Activated B cell treated with CpG ODN at 0.5 μM for 24 hours (primary cell): Measurements from ENCODE around the gene MACROD1. TPM values are rescaled to one million over a fixed set of nuclear protein-coding genes. Genes with fewer than 3 reads are reported as not detected.

Source experiments
- ATAC-seq: fragments of 200-7000 bp; cut with Tn5 transposase; one replicate; pipeline ENCODE4 v1.10.0; 2021; ENCODE audit warnings: low read depth, mild to moderate bottlenecking, moderate library complexity
- CTCF ChIA-PET: fragments of 350-600 bp; sonication (Branson Sonifier 250); formaldehyde crosslinking; loops from one replicate; lab custom pipeline; 2021; ENCODE audit warnings: antibody characterized with exemption; lab: Charles Lee
- POLR2A ChIA-PET: fragments of 350-600 bp; sonication (Branson Sonifier 250); formaldehyde crosslinking; loops from one replicate; lab custom pipeline; 2021; ENCODE audit warnings: antibody characterized with exemption; lab: Charles Lee
- DNase-seq: peaks from one replicate; pipeline ENCODE4 v3.0.0; 2022
- H3K27ac Mint-ChIP-seq: one replicate; pipeline ENCODE4 v1.8.0; 2020; ENCODE audit warnings: mixed read lengths
- H3K27me3 Mint-ChIP-seq: one replicate; pipeline ENCODE4 v1.8.0; 2021; ENCODE audit warnings: mixed read lengths
- H3K36me3 Mint-ChIP-seq: one replicate; pipeline ENCODE4 v1.8.0; 2021; ENCODE audit warnings: low read depth, mixed read lengths
- H3K4me1 Mint-ChIP-seq: one replicate; pipeline ENCODE4 v1.8.0; 2021; ENCODE audit warnings: mixed read lengths
- H3K4me3 Mint-ChIP-seq: one replicate; pipeline ENCODE4 v1.8.0; 2020; ENCODE audit warnings: mild to moderate bottlenecking, mixed read lengths
- H3K9me3 Mint-ChIP-seq: one replicate; pipeline ENCODE4 v1.8.0; 2020; ENCODE audit warnings: mixed read lengths
- CTCF ChIP-seq: fragments of 200-600 bp; IDR thresholded peaks from one replicate; pipeline ENCODE4 v1.8.0; 2022; ENCODE audit warnings: antibody characterized with exemption, mild to moderate bottlenecking
- intact Hi-C: fragments of 100-400 bp; cut with micrococcal nuclease; formaldehyde crosslinking; loops from one replicate; pipeline ENCODE4 v1.15.1; 2024
- total RNA-seq: library from RNA; stranded (reverse); gene quantifications from 2 replicates; pipeline ENCODE4 v1.2.3, GENCODE V29; 2022

Gene MACROD1
- total RNA-seq, 1 donor from 2014 or later: 4.5 TPM

DNA sequence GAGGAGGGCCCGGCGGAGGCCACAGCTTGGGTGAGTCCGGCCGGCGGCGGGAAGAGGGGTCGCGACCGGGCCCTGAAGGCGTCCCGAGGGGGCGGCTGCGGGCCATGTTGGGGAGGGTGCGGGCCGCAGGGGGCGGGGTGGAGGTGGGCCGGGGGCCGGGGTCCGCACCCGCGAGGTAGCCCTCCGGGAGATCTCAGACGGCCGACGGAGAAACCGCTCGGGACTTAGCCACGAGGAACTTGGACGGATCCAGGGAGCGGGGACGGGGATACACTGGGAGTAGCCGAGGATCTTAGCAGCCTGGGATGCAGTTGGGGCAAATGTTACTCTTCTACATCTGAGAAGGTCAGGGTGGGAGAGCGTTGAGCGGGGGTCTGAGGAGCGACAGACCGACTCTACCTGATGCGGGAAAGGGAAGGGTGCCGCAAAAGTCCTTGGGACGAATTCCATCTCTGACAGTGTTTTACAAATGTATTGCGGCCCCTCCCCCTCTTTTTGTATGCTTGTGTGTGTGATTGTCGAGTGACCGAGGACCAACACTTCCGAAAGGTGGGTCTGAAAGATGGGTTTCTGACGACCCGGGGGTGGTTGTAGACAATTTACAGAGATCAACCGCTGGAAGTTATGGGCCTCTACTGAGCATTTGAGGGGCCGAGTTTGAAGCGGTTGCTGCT, 20.7 kb upstream of the MACROD1 start:
- no peak for TF ChIP-seq CTCF
- no peak for ATAC-seq
- DNase-seq: no peak
- Mint-ChIP-seq H3K9me3 (no peaks in the 10 kb centered on the region), H3K27me3 (no peaks in the 10 kb centered on the region), H3K4me3 (no peak overlapping the region), H3K27ac (no peak overlapping the region), H3K36me3 (peaks cover 19% of the 10 kb centered on the region), H3K4me1 (peaks cover 23% of the 10 kb centered on the region)
- POLR2A ChIA-PET: interaction anchor here (0.7 to 6.1 kb wide), 19 partner anchors 11 to 1345 kb away, joined by 3 to 92 read pairs (median 11); partner anchors contain the start of genes BAD, CCDC88B, ESRRA and FERMT3
- CTCF ChIA-PET: interaction anchor here (0.9 to 1.5 kb wide), 4 partner anchors 18 to 131 kb away, joined by 3 to 10 read pairs (median 5); partner anchors contain the start of genes FERMT3, FKBP2 and PRDX5
- intact Hi-C loops: loop anchor here (1.0 to 2.0 kb wide), 5 partner anchors 20 to 248 kb away; partner anchors contain the start of genes FERMT3, FKBP2, NUDT22 and TRPT1

DNA sequence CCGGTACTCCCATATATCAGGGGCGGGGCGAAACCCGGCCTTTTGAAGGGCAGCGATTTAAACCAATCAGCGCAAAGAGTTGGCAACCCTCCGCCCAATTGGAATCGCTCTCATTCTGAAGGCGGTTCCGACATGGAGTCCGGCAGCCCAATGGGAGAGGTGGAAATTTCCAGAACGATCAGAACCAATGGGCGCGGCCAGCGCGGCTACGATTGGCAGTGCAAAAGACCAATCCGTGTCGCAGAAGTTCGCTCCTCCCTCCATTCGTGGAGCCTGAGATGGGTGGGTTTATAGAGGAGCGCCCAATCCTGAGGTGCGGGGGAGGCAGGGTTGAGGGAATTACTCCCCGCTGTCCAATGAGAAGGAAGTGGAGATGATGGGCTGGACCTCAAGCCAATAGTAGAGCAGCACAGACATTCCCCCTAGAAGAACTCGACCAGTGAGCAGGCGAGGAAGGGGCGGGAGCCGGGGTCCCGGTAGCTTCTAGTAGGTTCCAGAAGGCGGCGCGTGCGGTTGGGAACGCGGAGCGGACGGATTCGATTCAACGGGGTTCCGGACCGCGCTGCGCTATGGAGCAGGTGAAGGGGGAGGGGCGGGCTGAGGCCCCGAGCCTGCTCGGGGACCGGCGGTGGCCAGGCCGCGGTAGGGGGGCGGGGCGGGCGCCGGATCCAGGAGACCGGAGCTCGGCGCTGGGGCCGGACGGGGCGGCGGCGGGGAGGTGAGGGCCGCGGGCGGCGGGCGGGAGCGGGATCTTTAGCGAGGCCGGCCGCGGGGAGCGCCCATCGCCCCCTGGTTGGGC, 20.0 kb upstream of the MACROD1 start, which contains the start of gene STIP1:
STIP1 (plus strand) TSS at position 479 of the 799 bp plus-strand sequence; CDS start at position 570, 91 bp downstream.
- ChIA-PET POLR2A (interaction anchor here (0.5 to 6.1 kb wide), 28 partner anchors 12 to 1373 kb away, joined by 3 to 92 read pairs (median 7); partner anchors contain the start of genes BAD, CCDC88B, ESRRA and FERMT3), CTCF (interaction anchor here (0.7 to 1.5 kb wide), 5 partner anchors 18 to 132 kb away, joined by 3 to 10 read pairs (median 4); partner anchors contain the start of genes FERMT3, FKBP2 and PRDX5)
- Mint-ChIP-seq H3K4me3 (no peak within 1 kb of the TSS), H3K36me3 (peaks cover 19% of the 10 kb centered on the region), H3K27ac (peak within 1 kb of the TSS; percentile 97), H3K9me3 (no peaks in the 10 kb centered on the region), H3K27me3 (no peaks in the 10 kb centered on the region), H3K4me1 (peaks cover 27% of the 10 kb centered on the region)
- peak; percentile 93 for DNase-seq
- intact Hi-C loops: loop anchor here (1.0 to 2.0 kb wide), 10 partner anchors 19 to 347 kb away; partner anchors contain the start of genes DNAJC4, ESRRA, FERMT3 and FKBP2
- peak; percentile 87 for ATAC-seq
- TF ChIP-seq CTCF: no peak

DNA sequence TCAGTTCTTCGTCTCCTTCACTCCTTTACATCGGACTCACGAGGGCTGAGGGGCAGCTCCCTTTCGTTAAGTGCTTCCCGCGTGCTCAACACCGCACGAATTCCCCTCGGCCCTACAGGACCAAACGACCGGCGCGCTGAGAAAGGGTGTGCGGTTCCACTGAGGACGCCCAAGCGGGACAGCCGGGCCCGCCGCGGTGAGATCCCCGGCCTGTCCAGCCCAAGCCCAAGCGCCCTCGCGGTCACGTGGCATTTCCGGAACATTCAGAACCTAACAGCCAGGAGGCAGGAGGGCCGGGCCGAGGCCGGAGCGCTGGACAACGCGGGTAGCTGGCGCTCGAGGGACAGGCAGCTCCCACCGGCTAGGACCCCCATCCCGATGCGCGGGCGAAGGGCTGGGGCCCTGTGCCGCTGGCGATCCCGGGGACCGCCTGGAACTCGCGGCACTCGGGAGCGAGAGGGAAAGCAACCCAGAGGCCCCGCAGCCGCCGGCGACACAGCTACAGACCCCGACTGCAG, 19.3 kb upstream of the MACROD1 start:
- Mint-ChIP-seq H3K27me3 (no peaks in the 10 kb centered on the region), H3K9me3 (no peaks in the 10 kb centered on the region), H3K27ac (peak overlapping the region; percentile 97), H3K4me3 (no peak overlapping the region), H3K4me1 (peaks cover 27% of the 10 kb centered on the region), H3K36me3 (peaks cover 13% of the 10 kb centered on the region)
- intact Hi-C loops: loop anchor here (1.0 to 2.0 kb wide), 5 partner anchors 18 to 346 kb away; partner anchors contain the start of genes DNAJC4, ESRRA, MACROD1 and MARK2
- TF ChIP-seq CTCF: no peak
- ChIA-PET CTCF (interaction anchor here (0.7 to 1.5 kb wide), 6 partner anchors 19 to 116 kb away, joined by 3 to 10 read pairs (median 4); partner anchors contain the start of genes FERMT3, FKBP2 and PLCB3), POLR2A (interaction anchor here (0.5 to 6.1 kb wide), 31 partner anchors 13 to 1373 kb away, joined by 3 to 92 read pairs (median 6); partner anchors contain the start of genes BAD, CCDC88B, DNAJC4 and ESRRA)
- ATAC-seq (no peak), DNase-seq (no peak)

DNA sequence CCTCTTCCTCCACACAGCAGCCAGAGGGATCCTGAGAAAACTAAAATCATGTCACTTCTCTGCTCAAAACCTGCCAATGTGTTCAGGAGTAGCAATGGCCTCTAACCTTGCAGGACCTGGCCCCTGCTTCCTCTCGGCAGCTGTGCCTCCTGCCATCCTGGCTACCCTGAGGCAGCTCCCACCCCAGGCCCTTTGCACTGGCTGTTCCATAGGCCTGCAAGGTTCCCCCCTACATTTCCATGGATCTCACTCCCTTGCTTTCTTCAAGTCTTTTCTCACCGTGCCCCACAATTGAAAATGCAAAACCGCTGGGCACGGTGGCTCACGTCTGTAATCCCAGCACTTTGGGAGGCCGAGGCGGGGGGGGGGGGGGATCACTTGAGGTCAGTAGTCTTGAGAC, 18.0 kb upstream of the MACROD1 start:
- TF ChIP-seq CTCF: no peak
- Mint-ChIP-seq H3K27ac (no peak overlapping the region), H3K36me3 (peaks cover 6% of the 10 kb centered on the region), H3K9me3 (no peaks in the 10 kb centered on the region), H3K4me1 (peaks cover 22% of the 10 kb centered on the region), H3K4me3 (no peak overlapping the region), H3K27me3 (no peaks in the 10 kb centered on the region)
- POLR2A ChIA-PET: interaction anchor here (2.4 to 6.1 kb wide), 3 partner anchors 18 to 57 kb away, joined by 16 to 92 read pairs (median 28); partner anchors contain the start of genes FERMT3, FKBP2 and MACROD1
- CTCF ChIA-PET: interaction anchor here (1.4 kb wide), 1 partner anchor 68 kb away, joined by 3 read pairs; the partner anchor contains the start of gene PLCB3
- no peak for DNase-seq
- intact Hi-C loops: loop anchor here (2.0 kb wide), 1 partner anchor 17 kb away; the partner anchor contains the start of gene MACROD1
- ATAC-seq: no peak
